ENCODE data around the gene TNFRSF13B.

Gene TNFRSF13B

DNA sequence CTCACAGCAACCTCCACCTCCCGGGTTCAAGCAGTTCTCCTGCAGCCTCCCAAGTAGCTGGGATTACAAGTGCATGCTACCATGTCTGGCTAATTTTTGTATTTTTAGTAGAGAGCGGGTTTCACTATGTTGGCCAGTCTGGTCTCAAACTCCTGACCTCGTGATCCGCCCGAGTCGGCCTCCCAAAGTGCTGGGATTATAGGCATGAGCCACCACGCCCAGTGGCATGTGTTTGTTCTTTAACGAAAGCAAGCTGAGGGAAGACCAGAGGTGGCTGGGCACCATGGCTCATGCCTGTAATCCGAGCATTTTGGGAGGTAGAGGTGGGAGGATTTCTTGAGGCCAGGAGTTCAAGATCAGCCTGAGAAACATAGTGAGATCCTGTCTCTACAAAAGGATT is 18.1 kb downstream of the TNFRSF13B start:
- no peak overlapping the region for H3K4me3 ChIP-seq (ENCODE audit: low read length)
- TF ChIP-seq CTCF (conservative IDR thresholded peaks at IDR 0.05; ENCODE audit: low read length), result no peak

GRCh38 chr17:16953347-16953746 is 18.6 kb downstream of the TNFRSF13B start:
- DNase-seq (ENCODE audit: low read depth), result no peak
- no peak for TF ChIP-seq CTCF (conservative IDR thresholded peaks at IDR 0.05; ENCODE audit: low read length)
- no peak overlapping the region for H3K4me3 ChIP-seq (ENCODE audit: low read length)

More for the DNA sequence above, 18.1 kb downstream of the TNFRSF13B start:
- DNase-seq (ENCODE audit: low read depth), result no peak

DNA sequence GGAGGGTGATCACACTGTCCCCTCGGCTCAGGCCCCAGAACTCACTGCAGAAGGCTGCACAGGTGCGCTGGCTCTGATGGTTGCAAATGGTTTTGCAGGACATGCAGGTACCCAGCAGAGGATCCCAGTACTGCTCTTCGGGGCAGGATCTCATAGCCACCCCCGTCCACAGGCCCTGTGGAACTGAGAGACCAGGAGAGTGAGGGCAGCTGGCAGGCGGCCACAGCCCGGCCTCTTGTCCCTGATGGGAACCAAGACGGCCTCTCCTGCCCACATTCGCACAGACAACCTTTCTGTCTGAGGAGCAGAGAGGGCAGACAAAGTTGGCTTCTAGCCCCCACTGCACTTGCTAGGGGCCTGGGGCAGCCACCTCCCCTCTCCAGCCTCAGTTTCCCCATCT is 19.5 kb downstream of the TNFRSF13B start:
- no peak for TF ChIP-seq CTCF (conservative IDR thresholded peaks at IDR 0.05; ENCODE audit: low read length)
- DNase-seq (ENCODE audit: low read depth), result no peak
- no peak overlapping the region for H3K4me3 ChIP-seq (ENCODE audit: low read length)

DNA sequence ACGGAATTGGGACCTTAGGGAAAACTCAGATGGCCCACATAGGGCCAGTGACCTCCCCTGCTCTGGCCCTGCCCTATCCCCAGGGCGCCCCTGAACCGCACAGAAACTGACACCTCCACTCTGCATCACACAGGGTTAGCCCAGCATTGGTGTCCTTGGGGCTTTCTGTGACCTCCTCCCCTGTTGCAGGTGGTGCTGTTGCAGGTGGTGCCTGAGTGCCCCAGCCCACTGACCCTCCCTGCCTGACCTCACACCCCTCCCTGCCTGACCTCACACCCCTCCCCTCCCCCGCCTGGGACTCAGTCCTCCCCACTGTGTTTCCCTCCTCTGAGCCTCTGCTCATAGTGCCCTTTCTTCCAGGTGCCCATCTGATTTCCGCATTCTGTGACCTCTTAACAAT is 21.4 kb downstream of the TNFRSF13B start:
- no peak for TF ChIP-seq CTCF (conservative IDR thresholded peaks at IDR 0.05; ENCODE audit: low read length)
- no peak for DNase-seq (ENCODE audit: low read depth)
- H3K4me3 ChIP-seq (ENCODE audit: low read length), result no peak overlapping the region

DNA sequence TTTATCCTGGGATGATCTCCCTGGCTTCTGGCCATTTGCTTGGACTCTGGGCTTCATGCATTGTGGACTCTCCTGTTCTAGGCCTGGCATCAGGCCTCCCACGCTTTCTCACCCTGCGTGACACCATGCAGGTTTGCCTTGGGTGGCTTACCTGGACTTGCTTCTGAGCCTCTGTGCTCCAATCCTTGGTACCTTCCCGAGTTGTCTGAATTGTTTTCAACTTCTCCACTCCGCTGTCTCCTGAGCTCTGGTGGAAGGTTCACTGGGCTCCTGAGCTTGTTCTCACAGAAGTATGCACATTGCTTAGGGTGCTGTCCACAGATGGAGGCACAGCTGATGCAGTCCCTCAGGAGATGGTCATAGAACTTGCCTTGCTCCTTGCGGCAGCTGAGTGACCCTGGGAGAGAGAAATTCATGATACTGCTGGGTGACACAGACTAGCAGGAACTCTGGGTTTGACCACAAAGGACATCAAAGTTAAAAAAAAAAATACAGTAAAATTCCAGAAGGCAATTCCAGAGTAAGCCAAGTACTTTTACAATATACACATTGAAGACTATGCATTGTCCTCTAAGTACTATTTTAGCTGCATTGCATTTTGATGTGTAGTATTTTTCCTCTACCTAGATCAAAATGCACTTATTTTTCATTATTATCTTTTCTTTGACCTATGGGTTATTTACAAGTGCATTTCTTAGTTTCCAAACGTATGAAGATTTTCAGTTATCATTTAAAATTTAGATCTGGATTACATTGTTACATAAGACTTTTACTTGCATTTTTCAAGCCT is 23.1 kb downstream of the TNFRSF13B start:
- DNase-seq (ENCODE audit: low read depth), result no peak
- TF ChIP-seq CTCF (conservative IDR thresholded peaks at IDR 0.05; ENCODE audit: low read length), result no peak
- H3K4me3 ChIP-seq (ENCODE audit: low read length), result no peak overlapping the region

GRCh38 chr17:16947470-16947869 is 24.4 kb downstream of the TNFRSF13B start:
- no peak for TF ChIP-seq CTCF (conservative IDR thresholded peaks at IDR 0.05; ENCODE audit: low read length)
- no peak for DNase-seq (ENCODE audit: low read depth)
- no peak overlapping the region for H3K4me3 ChIP-seq (ENCODE audit: low read length)

GRCh38 chr17:16945663-16946218 is 26.2 kb downstream of the TNFRSF13B start:
- no peak for TF ChIP-seq CTCF (conservative IDR thresholded peaks at IDR 0.05; ENCODE audit: low read length)
- DNase-seq (ENCODE audit: low read depth), result no peak
- no peak overlapping the region for H3K4me3 ChIP-seq (ENCODE audit: low read length)
